Liver (tissue), 4 donors: ENCODE results near the gene GPATCH2L. TPM values are rescaled to one million over a fixed set of nuclear protein-coding genes. Genes with fewer than 3 reads are reported as not detected.

Source experiments
- polyA plus RNA-seq, 2 donors: library from polyadenylated mRNA; stranded (reverse) in 1 of 2; unstranded in 1 of 2; fragments of 200-250 nt in 1 of 2; fragments of >200 nt in 1 of 2; fragmentation: Nextera tagmentation in 1 of 2; extraction: Ambion mirVana in 1 of 2; gene quantifications; one replicate each; pipeline versions ENCODE4 v1.2.1 to v1.2.3, GENCODE V29; 2013 to 2015
- total RNA-seq, 2 donors: library from RNA; depleted of rRNA; stranded (reverse); fragments of >200 nt; gene quantifications; one replicate each; pipeline ENCODE4 v1.2.3, GENCODE V29; 2014
- donor health status: healthy.
- donor health status: healthy.
- donor health status: healthy.

GPATCH2L gene
- total and polyA plus RNA-seq, 4 donors: 4.5 to 39.5 (median 15.8) TPM

Other genes with a start within 250 kb of the GPATCH2L start
- gene TGFB3, start 169.9 kb upstream of the GPATCH2L start, total RNA-seq: 1 to 10 TPM; 2.1 to 5.8 TPM
- gene TGFB3, start 169.9 kb upstream of the GPATCH2L start, polyA plus RNA-seq: 1 to 10 TPM; 2.1 to 4.3 TPM
- gene IFT43, start 166.2 kb upstream of the GPATCH2L start, total RNA-seq: 10 to 100 TPM in 1 of 2 donors, 1 to 10 TPM in 1; 7.8 to 13.5 TPM
- 10 to 100 TPM; 25.1 to 33.6 TPM for gene IFT43, start 166.2 kb upstream of the GPATCH2L start, polyA plus RNA-seq
- gene ESRRB, start 224.2 kb downstream of the GPATCH2L start, total RNA-seq: under 1 TPM; 0.08 to 0.14 TPM
- gene ESRRB, start 224.2 kb downstream of the GPATCH2L start, polyA plus RNA-seq: under 1 TPM; 0.08 to 0.21 TPM